HG03139 (cell line): Measurements from ENCODE around the gene UNC119.

Experiments
- ATAC-seq: cut with Tn5 transposase; IDR thresholded peaks from one replicate; pipeline ENCODE4 v1.9.1; 2021; ENCODE audit not compliant: unreplicated experiment

UNC119 gene

GRCh38 chr17:28500712-28501379 is 51.6 kb downstream of the UNC119 start:
- ATAC-seq: no peak

DNA sequence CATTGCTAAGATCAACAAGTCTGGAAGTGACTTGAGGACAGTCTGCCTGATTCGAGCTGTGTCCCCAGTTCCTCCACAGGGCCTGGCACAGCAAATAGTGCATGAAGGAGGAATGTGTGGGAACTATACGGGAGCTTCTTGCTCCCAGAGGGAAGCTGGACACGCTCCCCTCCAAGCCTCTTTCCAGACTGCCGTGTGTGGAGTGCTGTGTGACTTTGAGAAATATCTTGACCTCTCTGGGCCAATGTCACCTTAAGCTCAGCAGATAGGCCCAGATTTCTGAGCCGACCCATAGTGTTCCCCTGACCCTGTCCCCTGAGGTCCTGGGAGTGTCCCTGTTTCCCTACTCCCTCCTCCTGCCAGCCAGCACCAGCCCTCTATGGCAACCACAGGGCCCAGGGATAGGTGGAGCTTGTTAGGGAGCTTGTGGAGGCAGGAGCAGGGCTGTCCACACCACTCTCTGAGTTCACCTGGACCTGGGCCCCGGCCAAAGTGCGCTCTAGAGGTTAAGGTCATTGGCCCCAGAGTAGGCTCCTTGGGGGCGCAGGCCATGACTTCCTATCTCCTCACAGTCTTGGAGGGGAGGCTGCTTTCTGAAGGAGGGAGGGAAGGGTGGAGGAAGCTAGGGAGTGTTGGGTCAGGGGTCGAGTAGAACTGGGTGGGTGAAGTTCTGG is 52.6 kb downstream of the UNC119 start:
- no peak for ATAC-seq

DNA sequence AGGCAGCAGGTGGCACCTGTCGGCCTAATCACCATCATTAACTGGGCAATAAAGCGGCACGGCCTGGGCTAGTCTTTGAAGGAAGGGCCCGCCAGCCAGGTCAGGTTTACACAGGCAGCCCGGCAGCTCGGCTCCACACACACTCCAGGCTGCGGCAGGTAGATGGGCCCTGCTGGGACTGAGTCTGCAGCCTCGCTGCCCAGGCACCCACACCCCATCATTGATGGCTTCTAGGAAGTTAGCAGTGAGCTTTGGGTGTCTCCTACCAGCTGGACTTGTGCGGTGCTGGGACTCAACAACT is 53.1 kb downstream of the UNC119 start:
- ATAC-seq: no peak

GRCh38 chr17:28498652-28499363 is 53.6 kb downstream of the UNC119 start:
- no peak for ATAC-seq

DNA sequence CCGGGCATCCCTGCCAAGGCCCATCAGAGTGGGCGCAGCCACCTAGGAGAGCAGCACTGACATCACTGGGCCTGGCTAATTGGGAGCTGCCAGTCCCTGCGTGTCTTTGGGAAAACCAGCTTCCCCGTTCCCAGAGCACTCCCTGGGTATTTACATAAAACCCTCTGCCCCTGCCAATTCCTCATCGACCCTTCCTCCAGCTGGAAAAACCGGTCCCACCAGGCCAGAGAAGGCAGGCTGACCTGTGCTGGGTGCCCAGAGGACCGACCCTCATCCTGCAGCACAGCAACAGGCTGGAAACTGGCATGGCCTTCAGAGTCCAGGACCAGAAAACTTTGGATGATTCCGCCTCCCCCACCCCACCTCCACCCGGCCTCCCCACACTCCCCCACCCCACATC is 54.5 kb downstream of the UNC119 start:
- ATAC-seq: no peak
